Measurements from ENCODE around the gene GSC.

Gene GSC

GRCh38 chr14:94764573-94764972 is 5.3 kb downstream of the GSC start:
- FAIRE-seq, result no peak
- TF ChIP-seq SPI1 (IDR thresholded peaks at IDR 0.05; ENCODE audit: low read depth, low read length) (no peak), POU2F2 (IDR thresholded peaks at IDR 0.05; ENCODE audit: low read depth, low read length) (no peak), TAF1 (IDR thresholded peaks at IDR 0.05; ENCODE audit: low read depth, low read length) (no peak), POLR2AphosphoS5 (IDR thresholded peaks at IDR 0.05; ENCODE audit: low read depth, low read length) (no peak), POLR2A (IDR thresholded peaks at IDR 0.05; ENCODE audit: low read depth, low read length) (no peak), PAX5 (IDR thresholded peaks at IDR 0.05; ENCODE audit: insufficient read depth, low read length, severe bottlenecking) (no peak)
- no peak for DNase-seq (ENCODE audit: insufficient read length, low spot score)

DNA sequence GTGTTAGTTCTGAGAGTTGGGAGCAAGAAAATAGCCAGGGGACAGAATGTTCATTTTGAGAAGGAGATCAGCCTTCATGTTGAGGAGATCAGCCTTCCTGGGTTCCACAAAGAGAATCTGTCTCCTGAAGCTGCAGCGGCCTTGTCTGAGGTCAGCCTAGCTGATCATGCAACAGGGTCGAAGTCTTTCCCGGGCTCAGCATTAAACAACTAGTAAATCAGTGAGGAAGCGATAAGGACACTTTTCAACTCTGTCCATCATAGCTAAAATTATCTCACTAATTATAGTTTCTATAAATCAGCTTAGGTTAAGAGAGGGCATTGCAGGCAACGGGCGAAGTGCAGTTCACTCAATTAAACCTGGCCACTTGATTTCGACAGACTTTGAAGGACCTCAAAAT is 7.5 kb downstream of the GSC start:
- DNase-seq (ENCODE audit: insufficient read length, low spot score), result no peak
- TF ChIP-seq POLR2A (IDR thresholded peaks at IDR 0.05; ENCODE audit: low read depth, low read length) (no peak), TAF1 (IDR thresholded peaks at IDR 0.05; ENCODE audit: low read depth, low read length) (no peak), PAX5 (IDR thresholded peaks at IDR 0.05; ENCODE audit: insufficient read depth, low read length, severe bottlenecking) (no peak), POU2F2 (IDR thresholded peaks at IDR 0.05; ENCODE audit: low read depth, low read length) (no peak), SPI1 (IDR thresholded peaks at IDR 0.05; ENCODE audit: low read depth, low read length) (no peak)
- no peak for FAIRE-seq

DNA sequence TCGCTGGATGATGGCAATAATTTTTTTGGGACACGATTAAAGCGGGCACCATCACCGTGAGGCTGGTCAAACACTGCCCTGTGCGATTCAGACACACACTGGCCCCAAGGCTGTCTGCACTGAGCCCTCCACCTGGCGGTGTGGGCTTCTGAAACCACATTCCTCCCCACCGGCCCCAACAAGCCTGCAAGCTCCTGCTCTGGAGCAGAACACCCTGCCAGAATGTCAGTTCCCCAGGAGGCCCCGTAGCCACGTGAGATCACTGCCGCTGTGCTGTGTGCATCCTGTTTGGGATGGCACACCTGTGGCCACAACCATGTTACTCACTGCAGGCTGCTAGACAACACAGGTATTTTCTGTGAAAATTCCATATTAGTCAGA is 7.9 kb downstream of the GSC start:
- DNase-seq (ENCODE audit: insufficient read length, low spot score) (no peak), FAIRE-seq (no peak)
- no peak for TF ChIP-seq POLR2AphosphoS5 (IDR thresholded peaks at IDR 0.05; ENCODE audit: low read depth, low read length)
- no peak for TF ChIP-seq PAX5 (IDR thresholded peaks at IDR 0.05; ENCODE audit: insufficient read depth, low read length, severe bottlenecking)
- TF ChIP-seq SPI1 (IDR thresholded peaks at IDR 0.05; ENCODE audit: low read depth, low read length), result no peak
- no peak for TF ChIP-seq POU2F2 (IDR thresholded peaks at IDR 0.05; ENCODE audit: low read depth, low read length)
- TF ChIP-seq POLR2A (IDR thresholded peaks at IDR 0.05; ENCODE audit: low read depth, low read length), result no peak
- TF ChIP-seq TAF1 (IDR thresholded peaks at IDR 0.05; ENCODE audit: low read depth, low read length), result no peak

- no peak for FAIRE-seq
- no peak for TF ChIP-seq POLR2AphosphoS5 (IDR thresholded peaks at IDR 0.05; ENCODE audit: low read depth, low read length)
- no peak for TF ChIP-seq TAF1 (IDR thresholded peaks at IDR 0.05; ENCODE audit: low read depth, low read length)
- no peak for TF ChIP-seq SPI1 (IDR thresholded peaks at IDR 0.05; ENCODE audit: low read depth, low read length)
These were observed 8.4 kb downstream of the GSC start for GRCh38 chr14:94761348-94761996.

DNA sequence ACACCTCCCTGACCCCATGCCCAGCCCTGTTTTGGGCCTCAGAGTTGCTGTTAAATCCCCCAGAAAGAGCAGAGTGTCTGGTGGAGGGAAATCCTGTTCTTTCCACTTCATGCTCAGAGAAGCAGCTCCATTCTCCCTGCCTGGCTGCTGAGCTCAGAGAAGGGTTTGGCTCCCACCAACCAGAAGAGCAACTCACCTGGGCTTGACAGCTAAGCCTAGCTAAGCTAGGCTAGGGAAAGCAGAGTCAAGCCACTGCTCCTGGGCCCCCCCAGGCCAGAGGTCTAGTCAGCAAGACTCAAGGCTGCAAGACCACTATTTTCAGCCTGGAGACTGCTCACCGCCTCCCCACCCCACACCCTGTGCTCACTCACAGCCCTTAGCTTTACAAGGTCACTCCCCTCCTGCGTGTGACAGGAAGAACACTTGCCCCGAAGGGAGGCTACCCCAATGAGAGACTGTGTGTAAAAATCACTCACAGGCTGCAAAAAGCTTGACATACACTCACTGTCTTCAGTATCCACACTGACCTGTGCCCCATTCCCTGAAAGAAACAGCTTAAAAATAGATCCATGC is 13.5 kb downstream of the GSC start:
- no peak for TF ChIP-seq PAX5 (IDR thresholded peaks at IDR 0.05; ENCODE audit: insufficient read depth, low read length, severe bottlenecking)
- TF ChIP-seq POLR2AphosphoS5 (IDR thresholded peaks at IDR 0.05; ENCODE audit: low read depth, low read length), result no peak
- no peak for DNase-seq (ENCODE audit: insufficient read length, low spot score)
- no peak for FAIRE-seq

More at GRCh38 chr14:94761348-94761996, 8.4 kb downstream of the GSC start:
- no peak for DNase-seq (ENCODE audit: insufficient read length, low spot score)

DNA sequence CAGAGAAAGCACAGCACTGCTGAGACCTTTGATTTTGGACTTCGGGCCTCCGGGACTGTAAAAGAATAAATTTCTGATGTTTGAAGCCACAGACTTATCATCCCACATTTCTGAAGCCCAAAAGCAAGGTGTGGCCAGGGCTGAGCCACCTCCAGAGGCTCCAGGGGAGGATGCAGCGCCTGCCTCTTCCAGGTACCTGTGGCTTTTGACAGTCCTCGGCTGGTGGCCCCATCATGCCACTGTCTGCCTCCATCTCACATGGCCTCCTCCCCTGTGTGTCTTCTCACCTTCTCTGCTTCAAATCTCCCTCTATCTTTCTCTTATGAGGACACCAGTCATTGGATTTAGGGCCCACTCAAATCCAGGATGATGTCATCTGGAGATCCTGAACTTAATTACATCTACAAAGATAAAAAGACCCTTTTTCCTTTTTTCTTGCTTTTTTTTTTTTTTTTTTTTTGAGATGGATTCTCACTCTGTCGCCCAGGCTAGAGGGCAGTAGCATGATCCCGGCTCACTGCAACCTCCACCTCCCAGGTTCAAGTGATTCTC is 15.4 kb downstream of the GSC start:
- DNase-seq (ENCODE audit: insufficient read length, low spot score) (no peak), FAIRE-seq (no peak)
- TF ChIP-seq POLR2AphosphoS5 (IDR thresholded peaks at IDR 0.05; ENCODE audit: low read depth, low read length), result no peak

- no peak for DNase-seq (ENCODE audit: insufficient read length, low spot score)
- no peak for TF ChIP-seq POLR2A (IDR thresholded peaks at IDR 0.05; ENCODE audit: low read depth, low read length)
- TF ChIP-seq SPI1 (IDR thresholded peaks at IDR 0.05; ENCODE audit: low read depth, low read length), result no peak
- no peak for TF ChIP-seq POLR2AphosphoS5 (IDR thresholded peaks at IDR 0.05; ENCODE audit: low read depth, low read length)
- no peak for TF ChIP-seq POU2F2 (IDR thresholded peaks at IDR 0.05; ENCODE audit: low read depth, low read length)
- TF ChIP-seq TAF1 (IDR thresholded peaks at IDR 0.05; ENCODE audit: low read depth, low read length), result no peak
- TF ChIP-seq PAX5 (IDR thresholded peaks at IDR 0.05; ENCODE audit: insufficient read depth, low read length, severe bottlenecking), result no peak
- no peak for FAIRE-seq
These were observed 17.1 kb downstream of the GSC start for GRCh38 chr14:94752591-94753436.

- no peak for FAIRE-seq
- no peak for TF ChIP-seq PAX5 (IDR thresholded peaks at IDR 0.05; ENCODE audit: insufficient read depth, low read length, severe bottlenecking)
- no peak for DNase-seq (ENCODE audit: insufficient read length, low spot score)
These were observed 18.0 kb downstream of the GSC start for GRCh38 chr14:94751956-94752355.

DNA sequence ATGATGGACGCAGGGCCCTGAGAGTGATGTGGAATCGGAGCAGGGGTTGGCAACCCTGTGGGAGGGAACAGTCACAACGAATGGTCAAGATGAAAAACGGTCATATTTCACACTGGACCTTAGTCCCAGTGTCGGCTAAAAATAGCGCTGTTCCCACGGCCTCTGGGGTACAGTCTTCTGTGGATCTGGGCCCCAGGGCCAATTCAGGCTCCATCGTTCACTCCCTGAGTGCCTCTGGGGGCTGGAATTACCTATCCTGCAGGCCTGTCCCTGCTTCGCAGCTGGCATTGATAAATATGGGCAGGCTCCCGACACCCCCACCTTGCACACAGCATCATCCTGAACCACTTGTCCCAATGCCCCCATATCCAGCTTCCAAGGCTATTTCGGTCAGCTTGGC is 18.6 kb downstream of the GSC start:
- DNase-seq (ENCODE audit: insufficient read length, low spot score) (no peak), FAIRE-seq (no peak)
- no peak for TF ChIP-seq SPI1 (IDR thresholded peaks at IDR 0.05; ENCODE audit: low read depth, low read length)
- TF ChIP-seq POU2F2 (IDR thresholded peaks at IDR 0.05; ENCODE audit: low read depth, low read length), result no peak
- no peak for TF ChIP-seq POLR2AphosphoS5 (IDR thresholded peaks at IDR 0.05; ENCODE audit: low read depth, low read length)
- no peak for TF ChIP-seq TAF1 (IDR thresholded peaks at IDR 0.05; ENCODE audit: low read depth, low read length)
- TF ChIP-seq PAX5 (IDR thresholded peaks at IDR 0.05; ENCODE audit: insufficient read depth, low read length, severe bottlenecking), result no peak
- TF ChIP-seq POLR2A (IDR thresholded peaks at IDR 0.05; ENCODE audit: low read depth, low read length), result no peak

DNA sequence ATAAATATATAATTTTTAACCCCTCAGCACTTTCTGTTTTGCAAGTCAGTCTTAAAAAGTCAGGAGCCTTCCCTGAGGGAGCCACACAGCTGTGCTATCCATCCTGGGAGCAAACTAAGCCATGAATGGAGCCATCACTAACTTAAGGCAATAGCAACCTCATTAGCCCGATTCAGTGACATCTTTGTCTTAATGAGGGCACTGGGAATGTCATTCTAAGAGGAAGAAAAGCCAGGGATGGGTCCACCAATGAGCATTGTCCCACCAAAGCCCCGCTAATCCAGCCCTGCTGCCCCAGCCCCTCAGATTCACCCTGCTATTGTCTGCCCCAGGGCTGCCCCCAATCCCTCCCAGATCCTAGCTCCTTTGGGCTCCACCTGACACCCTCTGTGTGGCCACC is 19.5 kb downstream of the GSC start:
- no peak for FAIRE-seq
- no peak for TF ChIP-seq PAX5 (IDR thresholded peaks at IDR 0.05; ENCODE audit: insufficient read depth, low read length, severe bottlenecking)
- TF ChIP-seq TAF1 (IDR thresholded peaks at IDR 0.05; ENCODE audit: low read depth, low read length), result no peak
- TF ChIP-seq POLR2AphosphoS5 (IDR thresholded peaks at IDR 0.05; ENCODE audit: low read depth, low read length), result no peak
- TF ChIP-seq SPI1 (IDR thresholded peaks at IDR 0.05; ENCODE audit: low read depth, low read length), result no peak
- no peak for TF ChIP-seq POU2F2 (IDR thresholded peaks at IDR 0.05; ENCODE audit: low read depth, low read length)
- no peak for TF ChIP-seq POLR2A (IDR thresholded peaks at IDR 0.05; ENCODE audit: low read depth, low read length)
- no peak for DNase-seq (ENCODE audit: insufficient read length, low spot score)
